ENCODE data around the gene ARF5. TPM values are rescaled to one million over a fixed set of nuclear protein-coding genes. Genes with fewer than 3 reads are reported as not detected.

ARF5 gene
- total RNA-seq, 1 experiment from 2014 or later: 227 TPM

- BruUV-seq (replicated peaks): no TSS peak
- intact Hi-C loops (cut with micrococcal nuclease; ENCODE audit: unreplicated experiment): no loop called here
Measured at GRCh38 chr7:127541548-127541947, 46.7 kb upstream of the ARF5 start.

GRCh38 chr7:127546313-127546712 is 41.9 kb upstream of the ARF5 start:
- Histone ChIP-seq H3K4me3 (no peak overlapping the region), H3K27ac (no peak overlapping the region), H3F3A (ENCODE audit: insufficient read depth, low read depth) (no peaks in the 10 kb centered on the region), H3K79me2 (ENCODE audit: low read depth) (no peaks in the 10 kb centered on the region), H3K4me2 (no peak overlapping the region), H3K36me3 (ENCODE audit: low read depth) (no peaks in the 10 kb centered on the region), H3K4me1 (replicated peaks; ENCODE audit: insufficient read depth) (no peaks in the 10 kb centered on the region), H3K9me2 (ENCODE audit: insufficient read depth) (no peaks in the 10 kb centered on the region), H4K20me1 (ENCODE audit: insufficient read depth) (no peaks in the 10 kb centered on the region), H2AFZ (no peak overlapping the region), H3K27me3 (ENCODE audit: insufficient read depth, low read depth) (no peaks in the 10 kb centered on the region), H3K9me3 (ENCODE audit: insufficient read depth, low read depth) (no peaks in the 10 kb centered on the region)
- no TSS peak for BruUV-seq (replicated peaks)
- intact Hi-C loops (cut with micrococcal nuclease; ENCODE audit: unreplicated experiment): no loop called here
- no peak for TF ChIP-seq EZH2 (IDR thresholded peaks at IDR 0.05; ENCODE audit: low read depth)
- TF ChIP-seq CTCF (conservative IDR thresholded peaks at IDR 0.05): no peak
- no peak for DNase-seq
- ChIA-PET POLR2A (ENCODE audit: unreplicated experiment) (no interaction called here), CTCF (no interaction called here)

More at GRCh38 chr7:127541548-127541947, 46.7 kb upstream of the ARF5 start:
- Histone ChIP-seq H3K79me2 (ENCODE audit: low read depth) (no peaks in the 10 kb centered on the region), H3K9me3 (ENCODE audit: insufficient read depth, low read depth) (no peaks in the 10 kb centered on the region), H3F3A (ENCODE audit: insufficient read depth, low read depth) (no peaks in the 10 kb centered on the region), H3K4me3 (no peak overlapping the region), H4K20me1 (ENCODE audit: insufficient read depth) (no peaks in the 10 kb centered on the region), H3K4me1 (replicated peaks; ENCODE audit: insufficient read depth) (no peaks in the 10 kb centered on the region), H2AFZ (no peak overlapping the region), H3K4me2 (no peak overlapping the region), H3K9me2 (ENCODE audit: insufficient read depth) (no peaks in the 10 kb centered on the region), H3K27ac (no peak overlapping the region), H3K36me3 (ENCODE audit: low read depth) (no peaks in the 10 kb centered on the region), H3K27me3 (ENCODE audit: insufficient read depth, low read depth) (peaks cover 25% of the 10 kb centered on the region)
- ChIA-PET CTCF (no interaction called here), POLR2A (ENCODE audit: unreplicated experiment) (no interaction called here)
- no peak for TF ChIP-seq EZH2 (IDR thresholded peaks at IDR 0.05; ENCODE audit: low read depth)
- TF ChIP-seq CTCF (conservative IDR thresholded peaks at IDR 0.05): no peak
- DNase-seq: no peak

GRCh38 chr7:127550247-127550646 is 38.0 kb upstream of the ARF5 start:
- H3F3A ChIP-seq (ENCODE audit: insufficient read depth, low read depth): no peaks in the 10 kb centered on the region
- no peaks in the 10 kb centered on the region for H3K36me3 ChIP-seq (ENCODE audit: low read depth)
- H3K4me3 ChIP-seq: no peak overlapping the region
- H3K4me2 ChIP-seq: no peak overlapping the region
- no peaks in the 10 kb centered on the region for H3K79me2 ChIP-seq (ENCODE audit: low read depth)
- H3K9me3 ChIP-seq (ENCODE audit: insufficient read depth, low read depth): no peaks in the 10 kb centered on the region
- CTCF ChIA-PET: no interaction called here
- H3K27me3 ChIP-seq (ENCODE audit: insufficient read depth, low read depth): no peaks in the 10 kb centered on the region
- TF ChIP-seq EZH2 (IDR thresholded peaks at IDR 0.05; ENCODE audit: low read depth): no peak
- no peak for TF ChIP-seq CTCF (conservative IDR thresholded peaks at IDR 0.05)
- POLR2A ChIA-PET (ENCODE audit: unreplicated experiment): no interaction called here
- H2AFZ ChIP-seq: no peak overlapping the region
- no TSS peak for BruUV-seq (replicated peaks)
- intact Hi-C loops (cut with micrococcal nuclease; ENCODE audit: unreplicated experiment): no loop called here
- no peaks in the 10 kb centered on the region for H4K20me1 ChIP-seq (ENCODE audit: insufficient read depth)
- no peaks in the 10 kb centered on the region for H3K4me1 ChIP-seq (replicated peaks; ENCODE audit: insufficient read depth)
- DNase-seq: no peak
- H3K9me2 ChIP-seq (ENCODE audit: insufficient read depth): no peaks in the 10 kb centered on the region
- H3K27ac ChIP-seq: no peak overlapping the region

Measured in PC-9 (cell line).